HG02970 (cell line): ENCODE results near the gene STRIP2.
"Not testable (repeated sequence)": the region's sequence is repeated elsewhere in the genome, so short reads cannot be mapped to it uniquely, and the experiment has no call there.

Experiments used
- ATAC-seq: cut with Tn5 transposase; IDR thresholded peaks from one replicate; pipeline ENCODE4 v1.9.1; 2021; ENCODE audit warnings: mild to moderate bottlenecking, moderate library complexity, moderate number of reproducible peaks; ENCODE audit not compliant: unreplicated experiment, low FRiP score

STRIP2 gene

DNA sequence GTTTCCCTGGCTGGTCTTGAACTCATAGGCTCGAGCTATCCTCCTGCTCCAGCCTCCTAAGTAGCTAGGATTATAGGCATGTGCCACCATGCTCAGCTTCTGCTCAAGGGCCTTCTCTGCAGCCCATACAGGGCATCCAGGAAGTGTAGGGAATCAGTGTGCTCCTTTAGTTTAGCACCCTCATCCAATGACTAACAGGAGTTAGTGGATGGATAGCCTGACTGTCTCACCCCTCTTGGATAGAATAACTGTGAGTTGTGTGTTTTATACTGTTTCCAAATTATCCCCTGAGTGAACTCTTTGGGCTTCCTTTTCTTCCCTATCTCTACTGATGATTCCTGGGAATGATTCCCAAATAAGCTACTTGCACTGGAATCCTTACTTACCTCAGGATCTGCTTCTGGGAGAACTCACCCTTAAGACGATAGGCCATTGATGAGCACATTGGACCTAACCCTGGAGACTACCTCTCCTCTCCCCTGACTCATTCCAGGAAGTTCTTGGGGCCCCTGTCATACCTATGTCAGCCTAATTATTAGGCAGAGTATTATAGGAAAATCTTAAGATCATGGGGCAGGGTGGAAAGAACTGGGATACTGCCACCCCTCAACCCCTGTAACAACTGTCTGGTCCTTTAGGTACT lies 18.5 kb downstream of the STRIP2 start:
- no peak for ATAC-seq

DNA sequence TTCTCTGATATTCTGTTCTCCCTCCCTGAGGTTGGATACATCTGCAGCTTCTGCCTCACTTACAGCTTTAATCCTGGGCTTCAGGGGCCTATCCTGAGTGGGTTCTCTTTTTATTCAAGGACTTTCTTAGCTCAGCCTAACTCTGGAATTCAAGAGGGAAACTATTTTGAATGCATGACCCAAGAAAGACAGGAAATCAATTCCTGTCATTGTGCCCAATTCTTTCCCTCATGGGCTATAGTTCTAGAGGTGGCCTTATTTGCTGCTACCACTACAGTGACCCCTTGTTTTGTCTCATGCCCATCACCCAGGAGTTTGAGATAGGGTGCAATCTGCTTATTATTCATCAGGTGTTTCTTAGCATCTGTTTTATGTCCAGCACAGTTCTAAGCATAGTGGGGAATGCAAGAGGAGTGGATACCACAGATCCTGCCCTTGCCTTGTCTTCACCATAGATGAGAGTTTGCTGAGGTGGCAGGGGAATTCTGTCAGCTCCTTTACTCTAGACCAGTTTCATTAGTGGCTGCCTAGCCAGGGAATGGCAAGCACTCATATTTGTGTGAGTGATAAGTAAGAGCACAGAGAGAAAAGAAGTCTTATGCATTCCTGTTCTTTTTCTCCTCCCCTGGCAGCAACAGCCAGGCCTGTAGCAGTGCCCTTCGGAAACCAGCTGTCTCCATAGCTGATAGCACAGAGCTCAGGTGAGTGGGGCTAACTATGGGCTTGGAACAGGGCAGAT lies 19.4 kb downstream of the STRIP2 start:
- ATAC-seq: no peak

GRCh38 chr7:129454249-129454551 lies 20.0 kb downstream of the STRIP2 start:
- ATAC-seq: no peak

GRCh38 chr7:129456421-129456820 lies 22.2 kb downstream of the STRIP2 start:
- no peak for ATAC-seq

DNA sequence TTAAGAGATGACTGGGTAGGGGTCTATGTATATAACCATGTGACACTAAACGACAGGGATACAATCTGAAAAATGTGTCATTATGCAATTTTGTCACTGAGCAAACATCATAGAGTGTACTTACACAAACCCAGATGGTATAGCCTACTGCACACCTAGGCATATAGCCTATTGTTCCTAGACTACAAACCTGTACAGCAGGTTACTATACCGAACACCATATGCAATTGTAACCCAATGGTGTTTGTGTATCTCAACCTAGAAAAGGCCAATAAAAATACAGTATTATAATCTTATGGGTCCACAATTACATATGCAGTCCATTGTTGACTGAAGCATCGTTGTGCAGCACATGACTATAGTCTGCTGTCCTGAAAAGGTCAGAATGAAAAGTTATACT lies 22.9 kb downstream of the STRIP2 start:
- no peak for ATAC-seq

DNA sequence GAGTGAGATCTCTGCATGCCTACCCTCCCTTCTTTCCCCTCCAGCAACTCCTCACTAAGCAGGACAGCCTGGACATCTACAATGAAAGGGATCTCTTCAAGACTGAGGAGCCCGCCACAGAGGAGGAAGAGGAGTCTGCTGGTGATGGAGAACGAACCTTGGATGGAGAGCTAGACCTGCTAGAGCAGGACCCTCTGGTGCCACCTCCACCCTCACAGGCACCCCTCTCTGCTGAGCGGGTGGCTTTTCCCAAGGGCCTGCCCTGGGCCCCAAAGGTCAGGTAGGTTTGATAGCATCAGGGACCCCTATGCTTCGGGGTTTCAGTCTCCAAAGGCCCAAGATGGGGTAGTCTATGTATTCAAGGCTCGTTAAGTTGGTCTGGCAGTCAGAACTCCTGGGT lies 23.9 kb downstream of the STRIP2 start:
- no peak for ATAC-seq

- no peak for ATAC-seq
Observed at GRCh38 chr7:129461809-129462208, 27.6 kb downstream of the STRIP2 start.

DNA sequence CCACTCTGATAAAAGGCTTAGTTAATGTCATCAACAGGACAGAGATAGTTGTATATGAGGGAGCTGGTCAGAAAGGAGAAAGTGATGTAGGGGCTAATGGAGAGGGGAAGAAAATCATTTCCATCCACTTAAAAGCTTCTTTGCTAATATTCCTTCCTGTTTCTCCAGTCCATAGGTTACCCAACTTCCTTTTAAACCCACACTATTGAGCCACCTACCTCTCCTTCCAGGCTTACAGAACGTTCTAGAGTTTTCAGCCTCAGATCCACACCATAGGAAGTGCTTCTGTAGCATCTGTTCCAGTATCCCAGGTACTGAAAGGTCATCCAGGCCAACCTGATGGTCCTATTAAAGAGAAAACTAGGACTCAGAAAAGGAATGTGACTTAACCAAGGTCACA lies 28.2 kb downstream of the STRIP2 start:
- ATAC-seq: no peak

- no peak for ATAC-seq
Observed at GRCh38 chr7:129464194-129464593, 30.0 kb downstream of the STRIP2 start.

DNA sequence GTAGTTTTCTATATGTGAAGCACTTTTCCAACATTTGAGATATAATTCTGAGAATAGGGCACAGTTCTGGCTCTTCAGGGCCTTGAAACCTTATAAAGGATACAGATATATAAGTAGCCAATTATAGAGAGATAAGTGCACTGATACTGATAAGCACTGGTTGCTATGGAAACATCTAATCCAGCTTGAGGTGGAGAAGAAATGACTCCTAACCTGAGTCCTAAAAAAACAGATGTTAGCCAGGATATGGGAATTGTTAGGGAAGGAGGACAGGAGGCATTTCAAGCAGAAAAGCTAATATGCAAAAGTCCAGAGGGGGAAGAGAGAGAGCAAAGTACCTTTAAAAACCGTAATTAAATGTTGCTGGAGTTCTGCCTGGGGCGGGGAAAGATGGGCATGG lies 30.8 kb downstream of the STRIP2 start:
- no peak for ATAC-seq

- ATAC-seq: no peak
Observed at GRCh38 chr7:129466796-129467195, 32.6 kb downstream of the STRIP2 start.

DNA sequence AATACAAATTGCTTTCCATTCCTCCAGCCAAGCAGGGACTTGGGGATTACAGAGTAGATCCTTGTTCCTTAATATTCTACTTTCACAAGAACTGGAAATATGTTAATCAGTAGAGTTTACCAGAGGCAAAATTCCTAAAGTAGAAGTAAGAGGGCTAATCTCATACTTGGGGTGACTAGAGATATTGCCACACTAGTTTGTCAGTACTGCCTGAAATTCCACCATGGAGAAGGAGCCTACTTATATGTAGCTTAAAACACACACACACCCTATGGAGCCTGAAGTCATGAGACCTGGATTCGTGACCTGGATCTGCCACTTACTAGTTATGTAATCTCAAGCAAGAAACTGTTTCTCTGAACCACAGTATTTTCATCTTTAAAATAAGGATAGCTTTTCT lies 33.9 kb downstream of the STRIP2 start:
- no peak for ATAC-seq

- no peak for ATAC-seq
Observed at GRCh38 chr7:129468547-129468946, 34.3 kb downstream of the STRIP2 start.

DNA sequence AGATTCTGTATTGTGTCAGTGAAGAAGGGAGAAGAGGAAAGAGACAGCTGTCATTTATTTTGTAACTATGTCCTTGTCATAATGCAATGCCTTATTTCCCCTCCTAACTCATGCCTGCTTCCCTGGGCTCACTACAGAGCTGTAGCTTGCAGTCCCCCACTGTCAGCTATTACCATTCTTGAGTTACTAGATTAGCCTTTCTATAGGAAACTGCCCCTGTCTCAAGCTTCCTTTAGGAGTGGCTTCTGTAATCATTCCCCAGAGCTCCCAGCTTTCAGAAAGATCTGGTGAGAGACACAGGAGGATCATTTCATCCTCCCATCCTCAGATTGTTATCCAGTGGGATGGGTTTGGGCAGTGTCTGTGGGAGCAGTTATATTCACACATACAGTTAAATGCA lies 35.7 kb downstream of the STRIP2 start:
- ATAC-seq: no peak

- no peak for ATAC-seq
Observed at GRCh38 chr7:129470411-129470810, 36.2 kb downstream of the STRIP2 start.

DNA sequence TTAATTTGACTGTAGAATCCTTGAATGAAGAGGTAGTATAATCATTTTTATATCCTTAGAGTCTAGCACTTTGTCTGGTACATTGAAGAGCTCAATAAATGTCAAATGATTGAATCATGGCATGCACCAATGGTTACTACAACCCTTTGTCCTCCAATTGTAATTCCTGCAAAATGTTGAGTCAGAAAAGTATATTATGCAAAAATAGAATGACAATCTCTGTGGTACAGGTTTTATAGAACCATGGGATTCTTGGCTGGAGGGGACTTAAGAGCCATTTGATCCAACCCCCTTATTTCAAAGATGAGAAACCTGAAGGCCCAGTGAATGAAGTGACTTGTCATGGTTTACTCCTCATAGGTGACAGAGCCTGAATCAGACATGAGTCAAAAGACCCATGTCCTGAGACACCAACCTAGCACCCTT lies 37.2 kb downstream of the STRIP2 start:
- ATAC-seq: no peak

GRCh38 chr7:129475931-129476330 lies 41.7 kb downstream of the STRIP2 start:
- ATAC-seq: not testable (repeated sequence)

GRCh38 chr7:129476398-129476797 lies 42.2 kb downstream of the STRIP2 start:
- not testable (repeated sequence) for ATAC-seq

GRCh38 chr7:129479831-129480230 lies 45.6 kb downstream of the STRIP2 start:
- ATAC-seq: no peak

- ATAC-seq: no peak
Observed at GRCh38 chr7:129480674-129481363, 46.6 kb downstream of the STRIP2 start.

DNA sequence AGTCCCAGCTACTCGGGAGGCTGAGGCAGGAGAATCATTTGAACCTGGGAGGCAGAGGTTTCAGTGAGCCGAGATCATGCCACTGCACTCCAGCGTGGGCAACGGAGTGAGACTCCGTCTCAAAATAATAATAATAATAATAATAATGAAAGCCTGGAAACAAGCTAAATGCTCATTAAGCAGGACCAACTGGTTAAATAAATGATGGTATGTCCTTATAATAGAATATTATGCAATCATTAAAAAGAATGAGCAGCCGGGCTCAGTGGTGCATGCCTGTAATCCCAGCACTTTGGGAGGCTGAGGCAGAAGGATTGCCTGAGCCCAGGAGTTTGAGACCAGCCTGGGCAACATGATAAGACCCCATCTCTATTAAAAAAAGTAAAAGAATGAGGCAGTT lies 47.1 kb downstream of the STRIP2 start:
- ATAC-seq: not testable (repeated sequence)

DNA sequence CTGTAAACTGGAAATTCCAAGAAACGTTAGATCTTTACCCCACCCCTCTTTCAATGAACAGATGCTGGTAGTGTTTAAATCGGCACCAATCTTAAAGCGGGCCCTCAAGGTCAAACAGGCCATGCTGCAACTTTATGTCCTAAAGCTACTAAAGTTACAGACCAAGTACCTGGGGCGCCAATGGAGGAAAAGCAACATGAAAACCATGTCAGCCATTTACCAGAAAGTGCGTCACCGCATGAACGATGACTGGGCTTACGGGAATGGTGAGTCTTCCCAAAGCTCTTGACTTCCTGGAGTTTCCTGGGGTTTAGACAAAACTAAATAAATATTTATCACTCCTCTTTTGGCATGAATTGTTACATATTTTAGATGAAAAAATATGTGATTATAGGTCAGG lies 48.5 kb downstream of the STRIP2 start:
- ATAC-seq: no peak
